ENCODE data around the gene REELD1.

DNA sequence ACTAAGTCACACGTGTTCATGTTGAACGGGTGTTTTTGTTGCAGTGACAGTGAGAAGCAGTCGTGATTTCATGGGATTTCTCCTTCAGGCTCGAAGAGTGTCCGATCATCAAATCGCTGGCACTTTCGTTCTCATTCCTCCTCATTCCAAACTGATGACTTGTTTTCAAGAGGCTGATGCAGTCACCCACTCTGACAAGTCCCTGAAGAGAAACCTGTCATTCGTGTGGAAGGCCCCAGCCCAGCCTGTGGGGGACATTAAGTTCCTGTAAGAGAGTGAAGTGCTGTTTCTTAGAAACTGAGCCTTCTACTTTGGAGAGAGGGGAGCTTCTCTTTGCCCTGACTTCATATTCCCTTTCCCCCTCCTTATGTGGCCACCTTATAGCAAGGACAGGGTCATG is 8.0 kb downstream of the REELD1 start:
- TF ChIP-seq, protein P1, sequence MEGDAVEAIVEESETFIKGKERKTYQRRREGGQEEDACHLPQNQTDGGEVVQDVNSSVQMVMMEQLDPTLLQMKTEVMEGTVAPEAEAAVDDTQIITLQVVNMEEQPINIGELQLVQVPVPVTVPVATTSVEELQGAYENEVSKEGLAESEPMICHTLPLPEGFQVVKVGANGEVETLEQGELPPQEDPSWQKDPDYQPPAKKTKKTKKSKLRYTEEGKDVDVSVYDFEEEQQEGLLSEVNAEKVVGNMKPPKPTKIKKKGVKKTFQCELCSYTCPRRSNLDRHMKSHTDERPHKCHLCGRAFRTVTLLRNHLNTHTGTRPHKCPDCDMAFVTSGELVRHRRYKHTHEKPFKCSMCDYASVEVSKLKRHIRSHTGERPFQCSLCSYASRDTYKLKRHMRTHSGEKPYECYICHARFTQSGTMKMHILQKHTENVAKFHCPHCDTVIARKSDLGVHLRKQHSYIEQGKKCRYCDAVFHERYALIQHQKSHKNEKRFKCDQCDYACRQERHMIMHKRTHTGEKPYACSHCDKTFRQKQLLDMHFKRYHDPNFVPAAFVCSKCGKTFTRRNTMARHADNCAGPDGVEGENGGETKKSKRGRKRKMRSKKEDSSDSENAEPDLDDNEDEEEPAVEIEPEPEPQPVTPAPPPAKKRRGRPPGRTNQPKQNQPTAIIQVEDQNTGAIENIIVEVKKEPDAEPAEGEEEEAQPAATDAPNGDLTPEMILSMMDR (IDR thresholded peaks at IDR 0.05), result no peak
- no peak for TF ChIP-seq POLR2A (IDR thresholded peaks at IDR 0.05)
- no peak for TF ChIP-seq POLR2AphosphoS5 (IDR thresholded peaks at IDR 0.05)
